Heart left ventricle (tissue), 16 donors: Measurements from ENCODE around the gene BNC2. TPM values are rescaled to one million over a fixed set of nuclear protein-coding genes. Genes with fewer than 3 reads are reported as not detected.
A peak's percentile ranks its signal among the peaks of the same experiment; 100 is the strongest.

Experiments
- ATAC-seq, 4 donors: fragments of 200-7000 bp; cut with Tn5 transposase; one replicate each; pipeline ENCODE4 v1.9.1; 2020 to 2022; ENCODE audit warnings: moderate library complexity in 4 of 4, mild to moderate bottlenecking in 3 of 4, moderate number of reproducible peaks in 1 of 4
- DNase-seq, 5 donors: peaks; one replicate each; pipeline ENCODE4 v3.0.0-alpha.2; 2020
- H3K27ac ChIP-seq, 12 donors: fragments of 200-600 bp; sonication (generic) in 4 of 12; one replicate each; pipeline versions ENCODE4 v1.5.0 to v1.8.0; 2016 to 2022; ENCODE audit warnings: mild to moderate bottlenecking in 2 of 12
- H3K27me3 ChIP-seq, 9 donors: fragments of 200-600 bp; sonication (generic) in 2 of 9; one replicate each; pipeline versions ENCODE4 v1.5.1 to v1.8.0; 2016 to 2022; ENCODE audit warnings: mild to moderate bottlenecking in 3 of 9
- H3K36me3 ChIP-seq, 9 donors: fragments of 200-600 bp; sonication (generic) in 2 of 9; one replicate each; pipeline versions ENCODE4 v1.5.0 to v1.8.0; 2018 to 2022; ENCODE audit warnings: mild to moderate bottlenecking in 2 of 9
- H3K4me1 ChIP-seq, 12 donors: fragments of 200-600 bp; sonication (generic) in 4 of 12; one replicate each; pipeline versions ENCODE4 v1.5.0 to v1.8.0; 2016 to 2022; ENCODE audit warnings: mild to moderate bottlenecking in 3 of 12
- H3K4me3 ChIP-seq, 12 donors: fragments of 200-600 bp; sonication (generic) in 4 of 12; one replicate each; pipeline versions ENCODE4 v1.5.0 to v1.8.0; 2017 to 2022; ENCODE audit warnings: mild to moderate bottlenecking in 9 of 12, moderate library complexity in 4 of 12
- H3K9me3 ChIP-seq, 12 donors: fragments of 200-600 bp; sonication (generic) in 4 of 12; one replicate each; pipeline versions ENCODE4 v1.5.0 to v1.8.0; 2016 to 2022; ENCODE audit warnings: mild to moderate bottlenecking in 1 of 12
- CTCF ChIP-seq, 12 donors: fragments of 200-600 bp; sonication (generic) in 4 of 12; IDR thresholded peaks; one replicate each; pipeline versions ENCODE4 v1.5.0 to v1.8.0; 2018 to 2022; ENCODE audit warnings: antibody characterized with exemption in 12 of 12, mild to moderate bottlenecking in 5 of 12
- POLR2A ChIP-seq, 2 donors: fragments of 450-650 bp; IDR thresholded peaks; one replicate each; pipeline ENCODE4 v1.6.1; 2017; ENCODE audit warnings: antibody characterized with exemption in 2 of 2, mild to moderate bottlenecking in 2 of 2, moderate library complexity in 2 of 2
- WGBS, 4 donors: extraction: QIAGEN DNeasy Blood & Tissue Kit in 2 of 4; methylation state at CpG; one replicate each; pipeline versions ENCODE4 v1.1.5 to v1.1.7; 2013 to 2018; 5-methylcytosine and 5-hydroxymethylcytosine counted together
- intact Hi-C, 10 donors: fragments of 100-400 bp; cut with DNase I; formaldehyde crosslinking; loops; one replicate each; pipeline versions ENCODE4 v1.11.1 to v1.14.2; 2022
- polyA plus RNA-seq, 2 donors: library from polyadenylated mRNA; stranded (reverse); fragments of 200-250 nt; gene quantifications; one replicate each; pipeline ENCODE4 v1.2.3, GENCODE V29; 2013
- total RNA-seq, 9 donors: library from RNA; depleted of rRNA in 2 of 9; stranded (reverse); fragments of >200 nt in 2 of 9; fragmentation: NEBNext Ultra II Directional in 3 of 9; extraction: Animal tissue kit (Norgen Biotek cat#: 25700) in 3 of 9; gene quantifications; one replicate each; pipeline versions ENCODE4 v1.1.0 to v1.2.4, GENCODE V29; 2016 to 2023
- donor health status: ischemic (EF 13 %, LVEDD 7.1; RV severe dilation, severe dysfunction).
- donor health status: healthy with polysubstance abuse.
- donor health status: DM: no; HTN: yes; CAD: no.
- donor health status: DM: no; HTN: no; CAD: no.
- donor health status: ischemic (EF 25% LVEDD 6.9; RV normal size, moderate dysfunction).
- donor health status: ischemic (EF 25% LVEDD 5.7; RV mildly dilated, moderate dysfunction).
- donor health status: healthy.
- donor health status: DM: yes; HTN: yes; CAD: no.
- donor health status: ischemic (EF 35%, LVEDD 5.7; RV mildly dilated, moderate dysfunction).
- donor health status: nonischemic (EF 11% LVEDD 7.7; RV severe dilation, severe dysfunction).
- donor health status: DM: yes; HTN: yes; CAD: no.
- donor health status: PGD.
- donor health status: ischemic (EF 29% LVEDD 5.4; RV normal size, mild dysfunction).
- donor health status: nonischemic (EF 23%, LVEDD 6.1; RV moderate dilation, normal function).

The BNC2 gene
- total and polyA plus RNA-seq, 11 donors: 0.38 to 27.1 (median 3.8) TPM

DNA sequence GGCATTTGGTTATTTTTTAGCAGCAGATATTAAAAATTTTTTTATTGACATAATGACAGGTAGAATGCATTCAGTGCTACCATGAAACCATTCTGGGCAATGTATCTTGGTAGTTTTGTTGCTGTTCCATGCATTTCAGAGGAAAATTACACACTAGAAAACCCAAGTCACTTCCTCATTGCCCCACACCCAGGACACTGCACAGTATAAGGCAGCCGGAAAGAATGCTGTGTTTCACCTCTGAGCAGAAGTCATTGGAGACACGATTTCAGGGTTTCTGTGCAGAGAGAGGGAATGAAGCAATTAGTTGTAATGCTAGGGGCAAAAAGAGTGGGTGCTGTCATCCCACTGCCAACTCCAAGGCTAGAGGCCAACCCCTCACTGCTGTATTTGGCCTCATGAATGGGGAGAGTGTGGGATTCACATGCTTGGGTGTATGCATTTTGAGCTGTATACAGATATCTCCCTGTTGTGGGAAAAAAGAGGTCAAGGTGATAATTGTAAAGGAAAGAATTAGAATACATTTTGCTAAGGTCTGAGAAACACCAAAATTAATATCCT is 290.5 kb downstream of the BNC2 start:
- no peaks in the 10 kb centered on the region for H3K36me3 ChIP-seq
- peaks cover 0 to 8% (median 0%) of the 10 kb centered on the region in 12 donors for H3K4me1 ChIP-seq
- DNase-seq (no peak), ATAC-seq (no peak)
- TF ChIP-seq CTCF (IDR thresholded peaks at IDR 0.05): no peak
- TF ChIP-seq POLR2A (IDR thresholded peaks at IDR 0.05): no peak
- H3K27me3 ChIP-seq: peaks cover 0 to 12% (median 0%) of the 10 kb centered on the region in 9 donors
- H3K9me3 ChIP-seq: no peaks in the 10 kb centered on the region
- 73 to 85% (median 83%) methylated on average over 2 of the region's 2 CpGs for WGBS, 4 donors
- intact Hi-C loops: no loop called here
- no peak overlapping the region for H3K4me3 ChIP-seq
- peak overlapping the region in 1 of 12 donors; percentile 5 for H3K27ac ChIP-seq

- ATAC-seq (no peak), DNase-seq (no peak)
- peaks cover 0 to 12% (median 0%) of the 10 kb centered on the region in 12 donors for H3K4me1 ChIP-seq
- peak overlapping the region in 5 of 12 donors; percentile 5 to 39 (median 32) for H3K27ac ChIP-seq
- H3K36me3 ChIP-seq: no peaks in the 10 kb centered on the region
- WGBS, 4 donors: 29 to 44% (median 40%) methylated on average over 3 of the region's 3 CpGs
- peak overlapping the region in 5 of 12 donors; percentile 2 to 37 (median 13) for H3K4me3 ChIP-seq
- no peaks in the 10 kb centered on the region for H3K9me3 ChIP-seq
- intact Hi-C loops: no loop called here
- H3K27me3 ChIP-seq: peaks cover 0 to 26% (median 0%) of the 10 kb centered on the region in 9 donors
- no peak for TF ChIP-seq POLR2A (IDR thresholded peaks at IDR 0.05)
- TF ChIP-seq CTCF (IDR thresholded peaks at IDR 0.05): no peak
Observed at GRCh38 chr9:16575986-16576245, 294.6 kb downstream of the BNC2 start.

GRCh38 chr9:16575142-16575985 is 295.1 kb downstream of the BNC2 start:
- WGBS, 4 donors: 41 to 49% (median 46%) methylated on average over 11 of the region's 11 CpGs
- Histone ChIP-seq H3K4me3 (peak overlapping the region in 5 of 12 donors; percentile 2 to 37 (median 13)), H3K27me3 (peaks cover 0 to 26% (median 0%) of the 10 kb centered on the region in 9 donors), H3K36me3 (no peaks in the 10 kb centered on the region), H3K9me3 (no peaks in the 10 kb centered on the region), H3K4me1 (peaks cover 0 to 12% (median 0%) of the 10 kb centered on the region in 12 donors), H3K27ac (peak overlapping the region in 5 of 12 donors; percentile 5 to 39 (median 32))
- intact Hi-C loops: no loop called here
- DNase-seq (no peak), ATAC-seq (no peak)
- TF ChIP-seq CTCF (IDR thresholded peaks at IDR 0.05) (no peak), POLR2A (IDR thresholded peaks at IDR 0.05) (no peak)

DNA sequence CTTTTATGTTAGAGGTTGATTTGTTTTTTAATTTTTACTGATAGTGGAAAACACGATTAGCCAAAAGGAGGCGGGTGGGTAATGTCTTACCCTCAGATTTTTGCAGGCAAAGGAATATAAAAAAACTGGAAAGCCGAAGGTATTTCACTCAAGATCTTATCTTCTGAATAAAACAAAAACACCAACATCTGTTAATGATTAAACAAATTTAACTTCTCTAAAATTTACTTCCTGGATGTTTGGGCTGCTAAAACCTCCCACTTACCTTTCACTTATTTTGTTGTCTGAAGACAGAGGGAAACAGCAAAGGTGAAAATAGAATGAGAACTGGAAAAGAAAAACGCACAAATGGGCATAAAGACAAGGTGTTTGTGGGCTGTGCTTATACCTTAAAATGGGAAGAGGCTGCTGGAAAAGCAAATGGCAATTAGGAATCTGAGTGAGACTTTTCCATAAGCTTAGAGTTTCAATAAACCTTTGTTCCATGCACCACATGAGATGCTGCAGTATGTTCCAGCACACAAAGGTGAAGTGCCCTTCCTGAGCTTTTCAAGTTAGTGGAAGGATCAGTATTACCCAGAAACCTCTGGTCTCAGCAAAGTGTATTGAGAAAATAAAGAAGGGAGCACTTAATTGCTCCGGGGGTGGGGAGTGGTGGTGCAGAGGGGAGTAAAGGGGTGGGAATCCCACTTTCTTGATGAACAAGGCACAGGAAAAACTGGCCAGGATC is 298.3 kb downstream of the BNC2 start:
- no peak overlapping the region for H3K27ac ChIP-seq
- H3K4me3 ChIP-seq: no peak overlapping the region
- no peaks in the 10 kb centered on the region for H3K9me3 ChIP-seq
- TF ChIP-seq CTCF (IDR thresholded peaks at IDR 0.05) (no peak), POLR2A (IDR thresholded peaks at IDR 0.05) (no peak)
- no peak for DNase-seq
- no peak for ATAC-seq
- H3K36me3 ChIP-seq: no peaks in the 10 kb centered on the region
- peaks cover 0 to 23% (median 0%) of the 10 kb centered on the region in 9 donors for H3K27me3 ChIP-seq
- intact Hi-C loops: no loop called here
- 64 to 68% (median 66%) methylated on average over 5 of the region's 5 CpGs for WGBS, 4 donors
- H3K4me1 ChIP-seq: peaks cover 0 to 12% (median 0%) of the 10 kb centered on the region in 12 donors
